Hepatocyte (in vitro differentiated cells): ENCODE results near the gene CARMIL1. TPM values are rescaled to one million over a fixed set of nuclear protein-coding genes. Genes with fewer than 3 reads are reported as not detected.

Experiments
- DNase-seq: peaks from one replicate; pipeline ENCODE4 v3.0.0-alpha.2; 2016; ENCODE audit warnings: low spot score
- H2AFZ ChIP-seq: fragments of 200-600 bp; sonication (generic); 2 replicates; pipeline ENCODE4 v1.6.0; 2016; ENCODE audit warnings: antibody characterized with exemption, mild to moderate bottlenecking
- H3K27ac ChIP-seq: fragments of 200-600 bp; sonication (generic); 2 replicates; pipeline ENCODE4 v1.5.1; 2016; ENCODE audit warnings: mild to moderate bottlenecking
- H3K27me3 ChIP-seq: fragments of 200-600 bp; sonication (generic); 2 replicates; pipeline ENCODE4 v1.6.1; 2016
- H3K36me3 ChIP-seq: fragments of 200-600 bp; sonication (generic); replicated peaks from 2 replicates; pipeline ENCODE4 v1.5.1; 2016; ENCODE audit warnings: low read depth; ENCODE audit not compliant: insufficient read depth
- H3K4me1 ChIP-seq: fragments of 200-600 bp; sonication (generic); 2 replicates; pipeline ENCODE4 v1.5.1; 2016; ENCODE audit warnings: mild to moderate bottlenecking, moderate library complexity; ENCODE audit not compliant: insufficient read depth
- H3K4me2 ChIP-seq: fragments of 200-600 bp; sonication (generic); 2 replicates; pipeline ENCODE4 v1.6.0; 2016
- H3K4me3 ChIP-seq: fragments of 200-600 bp; sonication (generic); 2 replicates; pipeline ENCODE4 v1.5.1; 2016; ENCODE audit warnings: mild to moderate bottlenecking
- H3K79me2 ChIP-seq: fragments of 200-600 bp; sonication (generic); 2 replicates; pipeline ENCODE4 v1.6.0; 2017; ENCODE audit warnings: mild to moderate bottlenecking
- H3K9me2 ChIP-seq: fragments of 200-600 bp; sonication (generic); replicated peaks from 2 replicates; pipeline ENCODE4 v1.6.0; 2017; ENCODE audit warnings: mild to moderate bottlenecking; ENCODE audit not compliant: insufficient read depth
- H3K9me3 ChIP-seq: fragments of 200-600 bp; sonication (generic); 2 replicates; pipeline ENCODE4 v1.5.1; 2016; ENCODE audit warnings: low read depth, mild to moderate bottlenecking
- H4K20me1 ChIP-seq: fragments of 200-600 bp; sonication (generic); 2 replicates; pipeline ENCODE4 v1.6.0; 2016; ENCODE audit warnings: mild to moderate bottlenecking; ENCODE audit not compliant: insufficient read depth, poor library complexity, severe bottlenecking
- EZH2 ChIP-seq: fragments of 200-600 bp; sonication (generic); IDR thresholded peaks from 2 replicates; pipeline ENCODE4 v1.6.1; 2016; ENCODE audit warnings: antibody characterized with exemption, mild to moderate bottlenecking, borderline replicate concordance
- EZH2phosphoT487 ChIP-seq: fragments of 200-600 bp; sonication (generic); IDR thresholded peaks from one replicate; pipeline ENCODE4 v1.6.1; 2018; ENCODE audit warnings: antibody characterized with exemption, mild to moderate bottlenecking, low read depth, moderate library complexity; ENCODE audit not compliant: unreplicated experiment, severe bottlenecking
- WGBS: methylation state at CpG from one replicate; pipeline ENCODE4 v1.1.6; 2016; ENCODE audit warnings: low lambda C conversion rate; ENCODE audit errors: missing lambda C conversion rate; 5-methylcytosine and 5-hydroxymethylcytosine counted together
- polyA plus RNA-seq: library from polyadenylated mRNA; unstranded; fragments of >200 nt; fragmentation: Nextera tagmentation; extraction: Ambion mirVana; gene quantifications from 2 replicates; pipeline ENCODE4 v1.2.1, GENCODE V29; 2016
- total RNA-seq: library from RNA; depleted of rRNA; stranded (reverse); fragments of >200 nt; gene quantifications from 2 replicates; pipeline ENCODE4 v1.2.3, GENCODE V29; 2014
- TF ChIP-seq, protein P1 (sequence below): fragments of 200-600 bp; sonication (generic); IDR thresholded peaks from 2 replicates; pipeline ENCODE4 v1.5.1; 2016; ENCODE audit warnings: antibody characterized with exemption, mild to moderate bottlenecking; ENCODE audit not compliant: poor library complexity

CARMIL1 gene
- total and polyA plus RNA-seq, 2 experiments from 2014 or later, result 19.5 to 40.6 TPM

DNA sequence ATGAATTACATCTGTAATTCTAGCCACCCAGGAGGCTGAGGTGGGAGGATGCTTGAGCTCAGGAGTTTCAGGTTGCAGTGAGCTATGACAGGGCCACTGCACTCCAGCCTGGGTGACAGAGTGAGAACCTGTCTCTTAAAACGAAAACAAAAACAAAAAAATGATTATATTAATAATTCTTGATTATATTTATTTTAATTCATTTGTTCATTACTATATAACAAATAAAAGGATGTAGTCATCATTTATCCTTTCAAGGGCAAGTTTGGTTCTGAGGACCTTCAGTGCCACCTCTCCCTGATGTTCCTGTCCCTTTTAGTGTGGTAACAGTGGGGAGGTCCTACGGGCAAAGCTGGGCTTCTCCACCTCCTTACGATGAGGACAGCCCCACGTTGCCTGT, 205.7 kb downstream of the CARMIL1 start:
- Histone ChIP-seq H3K79me2 (no peaks in the 10 kb centered on the region), H2AFZ (no peak overlapping the region), H3K9me2 (no peaks in the 10 kb centered on the region), H3K36me3 (no peaks in the 10 kb centered on the region), H3K4me1 (no peaks in the 10 kb centered on the region), H3K4me2 (no peak overlapping the region), H3K4me3 (no peak overlapping the region), H4K20me1 (no peaks in the 10 kb centered on the region), H3K9me3 (no peaks in the 10 kb centered on the region), H3K27ac (no peak overlapping the region), H3K27me3 (no peaks in the 10 kb centered on the region)
- TF ChIP-seq, protein P1, sequence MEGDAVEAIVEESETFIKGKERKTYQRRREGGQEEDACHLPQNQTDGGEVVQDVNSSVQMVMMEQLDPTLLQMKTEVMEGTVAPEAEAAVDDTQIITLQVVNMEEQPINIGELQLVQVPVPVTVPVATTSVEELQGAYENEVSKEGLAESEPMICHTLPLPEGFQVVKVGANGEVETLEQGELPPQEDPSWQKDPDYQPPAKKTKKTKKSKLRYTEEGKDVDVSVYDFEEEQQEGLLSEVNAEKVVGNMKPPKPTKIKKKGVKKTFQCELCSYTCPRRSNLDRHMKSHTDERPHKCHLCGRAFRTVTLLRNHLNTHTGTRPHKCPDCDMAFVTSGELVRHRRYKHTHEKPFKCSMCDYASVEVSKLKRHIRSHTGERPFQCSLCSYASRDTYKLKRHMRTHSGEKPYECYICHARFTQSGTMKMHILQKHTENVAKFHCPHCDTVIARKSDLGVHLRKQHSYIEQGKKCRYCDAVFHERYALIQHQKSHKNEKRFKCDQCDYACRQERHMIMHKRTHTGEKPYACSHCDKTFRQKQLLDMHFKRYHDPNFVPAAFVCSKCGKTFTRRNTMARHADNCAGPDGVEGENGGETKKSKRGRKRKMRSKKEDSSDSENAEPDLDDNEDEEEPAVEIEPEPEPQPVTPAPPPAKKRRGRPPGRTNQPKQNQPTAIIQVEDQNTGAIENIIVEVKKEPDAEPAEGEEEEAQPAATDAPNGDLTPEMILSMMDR, result no peak
- TF ChIP-seq EZH2 (no peak), EZH2phosphoT487 (no peak)
- DNase-seq, result no peak
- WGBS, result 91% methylated on average over 4 of the region's 4 CpGs

DNA sequence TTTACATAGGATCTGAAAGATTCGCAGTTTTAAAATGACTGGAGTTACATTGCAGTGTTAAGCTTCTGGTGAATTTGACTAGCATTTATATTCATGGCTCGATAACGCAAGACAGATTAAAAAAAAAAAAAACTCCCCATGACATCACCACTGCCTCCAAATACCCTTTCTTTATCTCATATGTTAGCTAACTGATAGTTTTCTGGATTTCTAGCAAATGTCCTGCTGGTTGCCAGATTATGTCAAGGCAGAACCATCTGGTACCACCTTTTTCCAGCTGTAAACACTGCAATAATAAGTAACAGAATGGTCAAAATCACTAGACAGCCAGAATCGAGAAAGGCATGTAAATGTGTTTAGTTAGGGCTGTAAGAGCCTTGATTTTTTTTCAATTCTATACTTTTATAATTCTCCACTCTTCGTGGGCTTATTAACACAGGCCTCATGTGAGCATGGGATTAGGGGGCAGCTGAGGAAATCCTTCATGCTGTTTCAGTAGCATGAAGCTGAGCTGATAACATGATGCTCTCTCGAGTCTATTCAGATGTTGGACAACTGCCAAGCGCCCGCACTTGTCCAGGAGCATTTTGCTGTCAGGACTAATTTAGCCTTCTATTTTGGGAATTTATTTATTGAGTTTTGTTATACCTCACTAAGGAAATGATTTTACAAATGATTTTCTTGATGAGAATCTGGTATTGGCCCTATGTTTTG, 206.8 kb downstream of the CARMIL1 start:
- Histone ChIP-seq H4K20me1 (no peaks in the 10 kb centered on the region), H3K27ac (no peak overlapping the region), H2AFZ (no peak overlapping the region), H3K27me3 (no peaks in the 10 kb centered on the region), H3K36me3 (no peaks in the 10 kb centered on the region), H3K4me3 (no peak overlapping the region), H3K9me2 (no peaks in the 10 kb centered on the region), H3K4me1 (no peaks in the 10 kb centered on the region), H3K4me2 (no peak overlapping the region), H3K9me3 (no peaks in the 10 kb centered on the region), H3K79me2 (no peaks in the 10 kb centered on the region)
- DNase-seq, result peak; percentile 31
- TF ChIP-seq EZH2phosphoT487 (no peak), EZH2 (no peak)
- TF ChIP-seq, protein P1, result no peak
- 56% methylated on average over 8 of the region's 8 CpGs for WGBS

DNA sequence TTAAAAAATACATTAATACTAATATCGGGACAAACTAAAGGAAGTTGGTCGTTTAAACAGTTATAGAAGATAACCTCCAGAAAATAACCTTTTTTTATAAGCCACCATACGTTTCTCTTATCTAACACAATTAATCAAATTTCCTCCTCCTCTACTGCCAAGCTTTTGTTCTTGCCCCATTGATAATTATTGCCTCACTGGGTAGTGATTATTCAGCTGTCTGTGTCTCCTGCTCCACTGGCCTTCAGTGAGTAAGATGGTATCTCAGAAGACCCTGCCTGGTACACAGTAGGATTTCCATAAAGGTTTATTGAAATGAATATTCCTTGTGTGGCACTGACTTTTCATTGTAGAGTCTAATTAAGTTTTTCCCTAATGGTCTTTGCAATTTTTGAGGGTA, 207.4 kb downstream of the CARMIL1 start:
- no peaks in the 10 kb centered on the region for H3K27me3 ChIP-seq
- no peaks in the 10 kb centered on the region for H3K4me1 ChIP-seq
- H3K27ac ChIP-seq, result no peak overlapping the region
- no peak overlapping the region for H3K4me3 ChIP-seq
- no peak overlapping the region for H2AFZ ChIP-seq
- 59% methylated on average over 3 of the region's 3 CpGs for WGBS
- no peak overlapping the region for H3K4me2 ChIP-seq
- H3K9me3 ChIP-seq, result no peaks in the 10 kb centered on the region
- H3K79me2 ChIP-seq, result no peaks in the 10 kb centered on the region
- DNase-seq, result no peak
- H3K9me2 ChIP-seq, result no peaks in the 10 kb centered on the region
- H4K20me1 ChIP-seq, result no peaks in the 10 kb centered on the region
- no peaks in the 10 kb centered on the region for H3K36me3 ChIP-seq
- TF ChIP-seq, protein P1, result no peak
- TF ChIP-seq EZH2phosphoT487 (no peak), EZH2 (no peak)
